H1 (cell line): ENCODE measurements around the gene MFAP4. TPM values are rescaled to one million over a fixed set of nuclear protein-coding genes. Genes with fewer than 3 reads are reported as not detected.

Source experiments
- EGR1 ChIP-seq: IDR thresholded peaks from 2 replicates; pipeline ENCODE4 v1.6.1; 2011; ENCODE audit warnings: low read depth, low read length, borderline replicate concordance
- PHF8 ChIP-seq: fragments of 200-600 bp; sonication (generic); conservative IDR thresholded peaks from 2 replicates; pipeline ENCODE4 v1.7.1; 2012; ENCODE audit warnings: low read depth, mild to moderate bottlenecking, inconsistent platforms, low read length, moderate library complexity
- SIX5 ChIP-seq: IDR thresholded peaks from 2 replicates; pipeline ENCODE4 v1.6.1; 2011; ENCODE audit warnings: mild to moderate bottlenecking, low read depth, low read length
- SP1 ChIP-seq: IDR thresholded peaks from 2 replicates; pipeline ENCODE4 v1.6.1; 2011; ENCODE audit warnings: low read depth, low read length
- YY1 ChIP-seq: IDR thresholded peaks from 2 replicates; pipeline ENCODE4 v1.6.1; 2011; ENCODE audit warnings: low read depth, mild to moderate bottlenecking, low read length
- polyA plus RNA-seq, 7 experiments: library from polyadenylated mRNA; depleted of rRNA in 3 of 7; stranded (reverse) in 5 of 7; unstranded in 2 of 7; fragments of >200 nt in 5 of 7; fragments of 200-250 nt in 2 of 7; gene quantifications; 1 replicate in 5 of 7; 2 replicates in 1 of 7; 4 replicates in 1 of 7; pipeline versions ENCODE4 v1.2.1 to v1.2.3, GENCODE V29; 2011 to 2013; ENCODE audit warnings: missing spikeins in 2 of 7, mixed read lengths in 2 of 7
- total RNA-seq: library from RNA; stranded (reverse); fragmentation: NEBNext Ultra II Directional; extraction: Animal tissue kit (Norgen Biotek cat#: 25700); gene quantifications from 2 replicates; pipeline ENCODE4 v1.2.1, GENCODE V29; 2021

MFAP4 gene
- total and polyA plus RNA-seq, 2 of the 8 experiments (the other 6 are each of a cell fraction or from before 2014, with no cell fraction given) = 3.1 to 3.6 TPM

- TF ChIP-seq PHF8 = no peak
- TF ChIP-seq YY1 = no peak
- no peak for TF ChIP-seq SP1
- no peak for TF ChIP-seq EGR1
- TF ChIP-seq SIX5 = no peak
Measured at GRCh38 chr17:19410091-19410490, 23.1 kb upstream of the MFAP4 start (continued).
